ENCODE data around the gene MMEL1. TPM values are rescaled to one million over a fixed set of nuclear protein-coding genes. Genes with fewer than 3 reads are reported as not detected.

The MMEL1 gene
- polyA plus RNA-seq, 1 donor from 2014 or later = 5.2 TPM

GRCh38 chr1:2611031-2611501, 21.8 kb downstream of the MMEL1 start:
- no peak overlapping the region for H3K4me2 ChIP-seq (ENCODE audit: low read length)
- H3K27ac ChIP-seq (ENCODE audit: low read length) = no peak overlapping the region
- H3F3A ChIP-seq (ENCODE audit: insufficient read depth, low read length, poor library complexity, severe bottlenecking) = no peaks in the 10 kb centered on the region
- no peak for TF ChIP-seq TAF1 (IDR thresholded peaks at IDR 0.05; ENCODE audit: low read depth)
- no peak for TF ChIP-seq EZH2 (IDR thresholded peaks at IDR 0.05; ENCODE audit: borderline replicate concordance, insufficient read depth, low read length, poor library complexity, severe bottlenecking)
- no peaks in the 10 kb centered on the region for H3K9me2 ChIP-seq (ENCODE audit: insufficient read depth, low read length)
- H4K20me1 ChIP-seq (ENCODE audit: insufficient read depth) = no peaks in the 10 kb centered on the region
- H3K4me3 ChIP-seq (ENCODE audit: low read length) = no peak overlapping the region
- peaks cover 3% of the 10 kb centered on the region for H3K9me3 ChIP-seq (ENCODE audit: low read length)
- H3K27me3 ChIP-seq (ENCODE audit: insufficient read depth, low read depth, low read length) = no peaks in the 10 kb centered on the region
- H3K79me2 ChIP-seq (replicated peaks; ENCODE audit: insufficient read depth, low read length) = no peaks in the 10 kb centered on the region
- no peaks in the 10 kb centered on the region for H3K36me3 ChIP-seq (ENCODE audit: insufficient read depth, low read length)
- no peak overlapping the region for H2AFZ ChIP-seq (ENCODE audit: low read depth, low read length)
- H3K9ac ChIP-seq (ENCODE audit: low read length) = no peak overlapping the region

DNA sequence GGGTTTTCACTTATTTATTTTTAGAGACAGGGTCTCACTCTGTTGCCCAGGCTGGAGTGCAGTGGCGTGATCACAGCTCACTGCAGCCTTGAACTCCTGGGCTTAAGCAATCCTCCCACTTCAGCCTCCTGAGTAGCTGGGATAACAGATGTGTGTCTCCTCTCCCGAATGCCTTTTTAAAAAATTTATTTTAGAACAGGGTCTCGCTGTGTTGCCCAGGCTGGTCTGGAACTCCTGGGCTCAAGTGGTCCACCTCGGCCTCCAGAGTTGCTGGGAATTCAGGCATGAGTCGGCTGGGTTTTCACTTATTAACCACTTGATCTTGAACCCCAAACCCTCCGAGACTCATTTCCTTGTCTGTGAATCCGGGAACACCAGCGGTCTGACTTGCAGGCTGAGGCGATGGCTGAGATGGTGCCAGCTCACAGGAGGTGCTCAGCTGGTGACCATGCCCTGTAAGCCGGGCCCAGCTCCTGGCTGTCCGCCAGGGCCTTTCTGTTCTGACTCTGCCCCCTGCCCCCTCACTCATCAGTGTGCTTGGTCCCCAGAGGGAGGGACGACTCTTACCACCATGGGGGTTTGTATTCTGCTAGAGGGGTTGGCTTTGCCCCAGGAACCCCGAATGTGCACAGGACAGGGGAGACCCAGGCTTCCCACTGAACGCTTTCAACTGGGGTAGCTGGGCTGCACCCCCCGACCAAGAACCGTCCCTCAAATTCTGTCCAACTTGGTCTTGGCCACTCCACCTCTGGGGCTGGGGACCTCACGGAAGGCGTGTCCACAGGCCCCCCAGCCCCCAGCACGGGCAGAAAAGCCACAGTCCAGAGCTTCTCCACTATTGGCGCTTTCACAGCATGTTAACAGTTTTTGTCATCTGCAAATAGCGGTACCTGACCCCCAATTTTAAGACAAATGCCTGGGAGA, 22.5 kb downstream of the MMEL1 start:
- H3K9me2 ChIP-seq (ENCODE audit: insufficient read depth, low read length) = no peaks in the 10 kb centered on the region
- no peaks in the 10 kb centered on the region for H3K27me3 ChIP-seq (ENCODE audit: insufficient read depth, low read depth, low read length)
- H3K9ac ChIP-seq (ENCODE audit: low read length) = no peak overlapping the region
- no peaks in the 10 kb centered on the region for H3K79me2 ChIP-seq (replicated peaks; ENCODE audit: insufficient read depth, low read length)
- no peaks in the 10 kb centered on the region for H4K20me1 ChIP-seq (ENCODE audit: insufficient read depth)
- H2AFZ ChIP-seq (ENCODE audit: low read depth, low read length) = no peak overlapping the region
- no peak overlapping the region for H3K27ac ChIP-seq (ENCODE audit: low read length)
- peaks cover 3% of the 10 kb centered on the region for H3K9me3 ChIP-seq (ENCODE audit: low read length)
- no peak overlapping the region for H3K4me2 ChIP-seq (ENCODE audit: low read length)
- H3K4me3 ChIP-seq (ENCODE audit: low read length) = no peak overlapping the region
- no peaks in the 10 kb centered on the region for H3F3A ChIP-seq (ENCODE audit: insufficient read depth, low read length, poor library complexity, severe bottlenecking)
- no peaks in the 10 kb centered on the region for H3K36me3 ChIP-seq (ENCODE audit: insufficient read depth, low read length)
- TF ChIP-seq EZH2 (IDR thresholded peaks at IDR 0.05; ENCODE audit: borderline replicate concordance, insufficient read depth, low read length, poor library complexity, severe bottlenecking) (no peak), EP300 (conservative IDR thresholded peaks at IDR 0.05; ENCODE audit: poor library complexity, severe bottlenecking) (no peak), CTCF (IDR thresholded peaks at IDR 0.05; ENCODE audit: poor library complexity, severe bottlenecking) (no peak), REST (IDR thresholded peaks at IDR 0.05; ENCODE audit: borderline replicate concordance) (no peak), SMC3 (conservative IDR thresholded peaks at IDR 0.05; ENCODE audit: poor library complexity) (no peak), TAF1 (IDR thresholded peaks at IDR 0.05; ENCODE audit: low read depth) (no peak), MXI1 (conservative IDR thresholded peaks at IDR 0.05; ENCODE audit: poor library complexity, severe bottlenecking) (no peak), POLR2AphosphoS5 (IDR thresholded peaks at IDR 0.05) (no peak), RAD21 (conservative IDR thresholded peaks at IDR 0.05) (no peak)
